ENCODE results near the gene SPATS2L.

DNA sequence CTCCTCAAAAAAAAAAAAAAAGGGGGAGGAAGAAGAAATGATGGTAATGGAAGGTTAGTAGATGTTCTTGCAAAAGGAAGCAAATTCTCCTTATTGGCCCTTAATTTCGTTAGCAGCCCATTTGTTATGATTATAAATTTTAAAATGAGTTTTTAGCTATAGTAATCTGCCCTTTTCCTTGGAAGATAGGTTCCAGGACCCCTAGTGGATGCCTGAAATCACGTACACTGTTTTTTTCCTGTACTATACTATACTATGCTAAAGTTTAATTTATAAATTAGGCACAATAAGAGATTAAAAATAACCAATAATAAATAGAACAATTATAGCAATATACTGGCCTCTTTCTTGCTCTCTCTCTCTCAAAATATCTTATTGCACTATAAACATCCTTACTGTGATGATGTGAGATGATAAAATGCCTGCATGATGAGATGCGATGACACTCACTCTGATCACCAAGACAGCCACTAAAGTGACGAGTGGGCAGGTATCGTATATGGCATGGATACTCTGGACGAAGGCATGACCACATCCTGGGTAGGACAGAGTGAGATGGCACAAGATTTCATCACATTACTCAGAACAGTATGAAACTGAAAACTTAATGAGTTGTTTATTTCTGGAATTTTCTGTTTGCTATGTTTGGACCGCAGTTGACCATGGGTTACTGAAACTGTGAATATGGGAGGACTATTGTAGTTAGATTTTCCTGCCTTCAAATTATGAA lies 116.2 kb downstream of the SPATS2L start:
- TF ChIP-seq, protein P1, sequence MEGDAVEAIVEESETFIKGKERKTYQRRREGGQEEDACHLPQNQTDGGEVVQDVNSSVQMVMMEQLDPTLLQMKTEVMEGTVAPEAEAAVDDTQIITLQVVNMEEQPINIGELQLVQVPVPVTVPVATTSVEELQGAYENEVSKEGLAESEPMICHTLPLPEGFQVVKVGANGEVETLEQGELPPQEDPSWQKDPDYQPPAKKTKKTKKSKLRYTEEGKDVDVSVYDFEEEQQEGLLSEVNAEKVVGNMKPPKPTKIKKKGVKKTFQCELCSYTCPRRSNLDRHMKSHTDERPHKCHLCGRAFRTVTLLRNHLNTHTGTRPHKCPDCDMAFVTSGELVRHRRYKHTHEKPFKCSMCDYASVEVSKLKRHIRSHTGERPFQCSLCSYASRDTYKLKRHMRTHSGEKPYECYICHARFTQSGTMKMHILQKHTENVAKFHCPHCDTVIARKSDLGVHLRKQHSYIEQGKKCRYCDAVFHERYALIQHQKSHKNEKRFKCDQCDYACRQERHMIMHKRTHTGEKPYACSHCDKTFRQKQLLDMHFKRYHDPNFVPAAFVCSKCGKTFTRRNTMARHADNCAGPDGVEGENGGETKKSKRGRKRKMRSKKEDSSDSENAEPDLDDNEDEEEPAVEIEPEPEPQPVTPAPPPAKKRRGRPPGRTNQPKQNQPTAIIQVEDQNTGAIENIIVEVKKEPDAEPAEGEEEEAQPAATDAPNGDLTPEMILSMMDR (IDR thresholded peaks at IDR 0.05; ENCODE audit: poor library complexity): no peak
- TF ChIP-seq EZH2 (IDR thresholded peaks at IDR 0.05; ENCODE audit: borderline replicate concordance) (no peak), EZH2phosphoT487 (IDR thresholded peaks at IDR 0.05; ENCODE audit: low read depth, severe bottlenecking, unreplicated experiment) (no peak)
